Neutrophil (primary cell): ENCODE measurements around the gene SEMA4F.

ENCODE experiments used
- H3K27ac ChIP-seq: fragments of 200-600 bp; sonication (generic); 2 replicates; pipeline ENCODE4 v1.5.1; 2016; ENCODE audit warnings: mild to moderate bottlenecking, moderate library complexity
- H3K27me3 ChIP-seq: fragments of 200-600 bp; sonication (generic); 2 replicates; pipeline ENCODE4 v1.6.0; 2016; ENCODE audit warnings: mild to moderate bottlenecking
- H3K36me3 ChIP-seq: fragments of 200-600 bp; sonication (generic); 2 replicates; pipeline ENCODE4 v1.5.1; 2017
- H3K4me1 ChIP-seq, 2 experiments: fragments of 200-600 bp in 1 of 2; sonication (generic) in 1 of 2; 1 replicate in 1 of 2; 2 replicates in 1 of 2; pipeline versions ENCODE4 v1.5.1 to v1.6.1; 2013 to 2016; ENCODE audit warnings: low read depth in 1 of 2, low read length in 1 of 2, mild to moderate bottlenecking in 1 of 2, moderate library complexity in 1 of 2; ENCODE audit not compliant: control insufficient read depth in 1 of 2, insufficient read depth in 1 of 2
- H3K4me3 ChIP-seq, 2 experiments: fragments of 200-600 bp in 1 of 2; sonication (generic) in 1 of 2; 1 replicate in 1 of 2; 2 replicates in 1 of 2; pipeline ENCODE4 v1.5.1; 2013 to 2016; ENCODE audit warnings: low read depth in 1 of 2, low read length in 1 of 2, mild to moderate bottlenecking in 1 of 2, moderate library complexity in 1 of 2
- H3K9me3 ChIP-seq: fragments of 200-600 bp; sonication (generic); 2 replicates; pipeline ENCODE4 v1.5.1; 2016
- TF ChIP-seq, protein P1 (sequence below): fragments of 200-600 bp; sonication (generic); IDR thresholded peaks from 2 replicates; pipeline ENCODE4 v1.5.1; 2016; ENCODE audit warnings: antibody characterized with exemption

The SEMA4F gene

DNA sequence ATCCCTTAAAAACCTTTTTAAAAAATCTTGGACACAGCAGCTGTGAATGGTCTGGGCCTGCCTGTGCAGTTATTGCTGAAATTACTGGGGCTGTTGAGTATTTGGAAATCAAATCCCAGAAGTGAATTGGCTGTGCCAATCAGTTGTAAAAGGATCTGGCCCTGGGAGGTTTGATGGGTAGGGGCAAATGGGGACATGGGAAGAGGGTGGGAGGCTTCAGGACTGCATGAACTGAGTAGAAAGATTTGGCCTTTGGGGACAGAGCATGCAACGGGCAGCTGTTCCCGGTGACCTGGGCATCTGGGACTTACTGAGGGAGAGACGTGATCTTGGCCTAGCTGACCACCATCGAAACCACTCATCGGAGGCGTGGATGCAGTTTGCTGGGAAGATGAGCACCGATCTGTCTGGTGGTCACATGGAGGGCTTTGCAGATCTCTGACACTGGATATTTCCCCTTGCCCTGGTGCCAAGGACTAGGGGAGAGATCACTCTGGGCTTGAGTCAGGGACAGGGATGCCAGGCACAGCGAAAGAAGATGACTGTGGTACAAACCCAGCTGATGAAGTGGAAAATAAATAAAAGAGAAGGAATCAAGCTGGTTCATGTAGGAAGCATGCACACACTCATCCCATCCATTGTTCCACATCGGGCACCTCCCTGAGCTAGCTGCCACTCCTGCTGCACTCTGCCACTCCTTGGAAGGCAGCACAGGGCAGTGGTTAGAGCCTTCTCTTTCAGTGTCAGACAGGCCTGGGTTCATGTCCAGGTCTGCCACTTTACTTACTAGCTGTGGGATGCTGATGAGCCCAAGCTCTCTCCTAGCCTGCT is 58.4 kb downstream of the SEMA4F start:
- peaks cover 9% of the 10 kb centered on the region for H3K27me3 ChIP-seq
- H3K36me3 ChIP-seq = no peaks in the 10 kb centered on the region
- TF ChIP-seq, protein P1, sequence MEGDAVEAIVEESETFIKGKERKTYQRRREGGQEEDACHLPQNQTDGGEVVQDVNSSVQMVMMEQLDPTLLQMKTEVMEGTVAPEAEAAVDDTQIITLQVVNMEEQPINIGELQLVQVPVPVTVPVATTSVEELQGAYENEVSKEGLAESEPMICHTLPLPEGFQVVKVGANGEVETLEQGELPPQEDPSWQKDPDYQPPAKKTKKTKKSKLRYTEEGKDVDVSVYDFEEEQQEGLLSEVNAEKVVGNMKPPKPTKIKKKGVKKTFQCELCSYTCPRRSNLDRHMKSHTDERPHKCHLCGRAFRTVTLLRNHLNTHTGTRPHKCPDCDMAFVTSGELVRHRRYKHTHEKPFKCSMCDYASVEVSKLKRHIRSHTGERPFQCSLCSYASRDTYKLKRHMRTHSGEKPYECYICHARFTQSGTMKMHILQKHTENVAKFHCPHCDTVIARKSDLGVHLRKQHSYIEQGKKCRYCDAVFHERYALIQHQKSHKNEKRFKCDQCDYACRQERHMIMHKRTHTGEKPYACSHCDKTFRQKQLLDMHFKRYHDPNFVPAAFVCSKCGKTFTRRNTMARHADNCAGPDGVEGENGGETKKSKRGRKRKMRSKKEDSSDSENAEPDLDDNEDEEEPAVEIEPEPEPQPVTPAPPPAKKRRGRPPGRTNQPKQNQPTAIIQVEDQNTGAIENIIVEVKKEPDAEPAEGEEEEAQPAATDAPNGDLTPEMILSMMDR = no peak
- no peak overlapping the region for H3K27ac ChIP-seq
- H3K4me1 ChIP-seq = peaks cover 10 to 17% of the 10 kb centered on the region in 2 experiments
- no peaks in the 10 kb centered on the region for H3K9me3 ChIP-seq
- H3K4me3 ChIP-seq = no peak overlapping the region

DNA sequence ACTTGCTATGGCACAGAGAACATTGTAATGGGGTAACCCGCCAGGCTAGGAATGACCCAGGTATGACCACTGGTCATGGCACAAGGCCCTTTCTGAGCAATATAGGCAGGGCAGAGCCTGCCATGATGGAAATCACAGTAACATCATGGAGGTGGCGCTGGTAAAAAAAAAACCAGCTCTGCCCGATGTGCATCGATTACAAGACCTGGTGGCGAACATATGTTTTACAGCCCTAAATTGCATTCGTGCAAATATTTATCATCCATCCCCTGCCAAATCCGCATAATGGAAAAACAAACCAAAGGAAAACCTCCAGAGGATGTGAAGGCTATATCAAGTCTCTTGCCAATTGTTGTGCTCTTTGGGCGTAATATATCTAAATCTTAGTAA is 60.6 kb downstream of the SEMA4F start:
- no peaks in the 10 kb centered on the region for H3K9me3 ChIP-seq
- H3K4me3 ChIP-seq = peak overlapping the region; percentile 75 to 78
- TF ChIP-seq, protein P1 = no peak
- peaks cover 31% of the 10 kb centered on the region for H3K27me3 ChIP-seq
- H3K36me3 ChIP-seq = no peaks in the 10 kb centered on the region
- peaks cover 10% of the 10 kb centered on the region in 2 experiments for H3K4me1 ChIP-seq
- H3K27ac ChIP-seq = no peak overlapping the region

DNA sequence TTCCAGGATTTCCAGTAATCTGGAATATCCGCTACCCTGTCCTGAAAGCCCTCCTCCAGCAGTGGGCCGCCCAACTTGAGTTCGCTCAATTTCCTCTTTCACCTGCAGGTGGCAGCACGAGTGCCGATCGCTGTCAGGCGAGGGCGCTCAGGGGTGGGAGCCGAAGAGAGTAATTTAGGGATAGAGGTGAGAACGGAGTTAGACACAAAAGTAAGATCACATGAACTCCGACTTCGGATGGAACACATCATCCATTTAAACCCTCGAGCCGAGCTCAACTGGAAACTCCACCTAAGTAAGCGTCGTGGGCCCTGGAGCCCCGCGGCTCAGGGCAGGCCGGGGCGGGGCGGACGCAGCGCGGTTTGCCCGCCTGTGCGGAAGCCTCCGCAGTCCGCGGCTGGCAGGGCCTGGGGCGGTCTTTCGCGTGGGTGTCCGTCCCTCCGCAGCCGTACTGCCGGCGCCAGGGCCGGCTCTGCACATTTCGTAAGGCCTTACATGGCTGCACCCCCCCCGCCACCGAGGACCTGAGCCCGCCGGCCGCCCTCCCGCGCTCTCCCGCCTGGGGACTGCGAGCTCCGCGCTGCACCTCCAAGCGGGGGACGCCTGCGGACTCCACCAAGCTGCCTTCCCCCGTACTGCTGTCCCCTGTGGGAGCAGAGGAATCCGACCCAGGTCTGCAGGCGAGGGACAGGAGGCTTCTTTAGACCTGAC is 61.2 kb downstream of the SEMA4F start:
- Histone ChIP-seq H3K36me3 (no peaks in the 10 kb centered on the region), H3K27ac (peak overlapping the region; percentile 69), H3K4me3 (peak overlapping the region; percentile 75 to 78), H3K27me3 (peaks cover 37% of the 10 kb centered on the region), H3K4me1 (peaks cover 10% of the 10 kb centered on the region in 2 experiments), H3K9me3 (no peaks in the 10 kb centered on the region)
- TF ChIP-seq, protein P1 = peak; percentile 88

DNA sequence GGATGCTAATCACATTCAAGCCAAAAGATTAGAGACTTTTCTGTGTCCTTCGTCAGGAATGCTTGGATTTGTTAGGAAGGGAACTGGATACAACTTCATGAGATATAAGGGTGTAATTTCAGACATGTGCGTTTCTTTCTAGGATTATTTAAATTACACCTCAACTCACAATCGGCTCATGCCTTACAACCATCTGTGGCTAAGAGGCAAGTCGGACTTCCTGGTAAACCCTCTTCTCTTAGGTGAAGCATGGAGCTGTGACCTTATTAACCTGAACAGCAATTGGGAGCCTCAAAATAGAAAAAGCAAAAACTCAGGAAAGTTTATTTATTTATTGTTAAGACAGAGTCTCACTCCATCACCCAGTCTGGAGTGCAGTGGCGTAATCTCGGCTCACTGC is 61.8 kb downstream of the SEMA4F start:
- peaks cover 40% of the 10 kb centered on the region for H3K27me3 ChIP-seq
- peak overlapping the region; percentile 69 for H3K27ac ChIP-seq
- no peaks in the 10 kb centered on the region for H3K36me3 ChIP-seq
- TF ChIP-seq, protein P1 = no peak
- H3K4me1 ChIP-seq = peaks cover 10% of the 10 kb centered on the region in 2 experiments
- H3K4me3 ChIP-seq = peak overlapping the region; percentile 75 to 78
- no peaks in the 10 kb centered on the region for H3K9me3 ChIP-seq

DNA sequence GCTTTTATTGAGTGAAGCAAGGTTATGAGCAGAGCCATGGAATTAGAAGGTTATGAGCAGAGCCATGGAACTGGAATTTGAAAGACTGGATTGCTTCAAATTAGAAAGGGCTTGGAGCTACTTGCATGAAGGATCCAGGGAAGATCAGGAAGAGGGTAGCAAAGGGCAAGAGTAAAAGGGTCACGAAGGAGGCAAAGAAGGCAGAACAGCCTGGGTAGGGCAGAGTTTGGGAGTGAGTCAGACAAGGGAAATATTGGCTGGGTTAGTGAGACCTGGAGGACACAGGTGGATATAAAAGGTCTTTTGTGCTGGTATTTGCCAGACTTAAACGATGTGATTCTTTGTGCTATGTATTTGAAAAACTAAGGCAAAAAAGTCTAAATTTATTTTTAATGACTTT is 65.0 kb downstream of the SEMA4F start:
- peaks cover 40% of the 10 kb centered on the region for H3K27me3 ChIP-seq
- TF ChIP-seq, protein P1 = no peak
- H3K36me3 ChIP-seq = no peaks in the 10 kb centered on the region
- no peak overlapping the region for H3K4me3 ChIP-seq
- no peaks in the 10 kb centered on the region for H3K9me3 ChIP-seq
- H3K27ac ChIP-seq = no peak overlapping the region
- H3K4me1 ChIP-seq = peaks cover 10% of the 10 kb centered on the region in 2 experiments
